Measurements from ENCODE around the gene ZNF217. TPM values are rescaled to one million over a fixed set of nuclear protein-coding genes. Genes with fewer than 3 reads are reported as not detected.
"Not testable (repeated sequence)": the region's sequence is repeated elsewhere in the genome, so short reads cannot be mapped to it uniquely, and the experiment has no call there.

Gene ZNF217
- total and polyA plus RNA-seq, 2 donors (not counting 3 experiments of a cell fraction or from before 2014, with no cell fraction given): 5.8 to 31.7 TPM

- Histone ChIP-seq H4K20me1 (replicated peaks; ENCODE audit: control insufficient read depth, extremely low read depth, insufficient read depth, low read length) (no peaks in the 10 kb centered on the region), H3K79me2 (ENCODE audit: control insufficient read depth, insufficient read depth, low read length) (no peaks in the 10 kb centered on the region), H3K4me1 (ENCODE audit: control insufficient read depth, extremely low read depth, insufficient read depth, low read length) (peaks cover 20% of the 10 kb centered on the region), H3K9me1 (replicated peaks; ENCODE audit: control insufficient read depth, extremely low read depth, insufficient read depth, low read length) (no peaks in the 10 kb centered on the region), H3K4me3 (replicated peaks in 1 of 3; ENCODE audit: insufficient read depth in 1 of 3, low read depth in 1 of 3, low read length in 3 of 3) (no peak overlapping the region), H3K9ac (replicated peaks; ENCODE audit: extremely low read depth, insufficient read depth, low read length) (no peak overlapping the region), H2AFZ (ENCODE audit: low read depth, low read length) (no peak overlapping the region), H3K27ac (ENCODE audit: insufficient read depth, low read depth, low read length) (no peak overlapping the region), H3K4me2 (ENCODE audit: insufficient read depth, low read length) (no peak overlapping the region), H3K9me3 (replicated peaks; ENCODE audit: control insufficient read depth, insufficient read depth, low read length) (no peaks in the 10 kb centered on the region), H3K36me3 (ENCODE audit: control insufficient read depth in 2 of 2, extremely low read depth in 1 of 2, insufficient read depth in 2 of 2, low read length in 2 of 2) (no peaks in the 10 kb centered on the region), H3K27me3 (ENCODE audit: control insufficient read depth in 2 of 2, insufficient read depth in 2 of 2, low read length in 2 of 2) (no peaks in the 10 kb centered on the region)
- ChIA-PET CTCF (interaction anchor here (1.3 kb wide), 1 partner anchor 278 kb away, joined by 3 read pairs; no protein-coding TSS in a partner anchor), POLR2A (no interaction called here)
- BruUV-seq (replicated peaks): no TSS peak
- dilution Hi-C loops (cut with MboI; ENCODE audit: extremely low pct_ligation_motif_present, low sequenced_read_pairs): no loop called here
- intact Hi-C loops (cut with micrococcal nuclease): no loop called here
- DNase-seq (ENCODE audit: low read depth, low spot score) (no peak), FAIRE-seq (no peak)
- TF ChIP-seq FOS (IDR thresholded peaks at IDR 0.05; ENCODE audit: borderline replicate concordance, insufficient read depth, low read length): no peak
- no peak for TF ChIP-seq GATA2 (IDR thresholded peaks at IDR 0.05; ENCODE audit: insufficient read depth, insufficient read length, low read depth, low read length)
- TF ChIP-seq MAX (IDR thresholded peaks at IDR 0.05; ENCODE audit: insufficient read depth, insufficient read length): no peak
- no peak for TF ChIP-seq POLR2AphosphoS5 (IDR thresholded peaks at IDR 0.05; ENCODE audit: insufficient read depth, low read depth, low read length)
- TF ChIP-seq JUN (IDR thresholded peaks at IDR 0.05; ENCODE audit: borderline replicate concordance, insufficient read depth, insufficient read length, low read depth): no peak
- TF ChIP-seq MYC (IDR thresholded peaks at IDR 0.05; ENCODE audit: low read depth, low read length): no peak
- no peak for TF ChIP-seq POLR2A (IDR thresholded peaks at IDR 0.05; ENCODE audit: low read depth, low read length)
- TF ChIP-seq EZH2 (IDR thresholded peaks at IDR 0.05; ENCODE audit: borderline replicate concordance, low read depth, low read length, severe bottlenecking): no peak
- TF ChIP-seq CTCF (IDR thresholded peaks at IDR 0.05; ENCODE audit: extremely low read depth in 1 of 2, insufficient read depth in 1 of 2, low read depth in 1 of 2, low read length in 2 of 2): no peak
Measured at GRCh38 chr20:53639128-53639527, 45.5 kb upstream of the ZNF217 start.

- CTCF ChIA-PET: interaction anchor here (1.1 kb wide), 1 partner anchor 16 kb away, joined by 3 read pairs; no protein-coding TSS in a partner anchor
- H3K27me3 ChIP-seq (ENCODE audit: control insufficient read depth in 2 of 2, insufficient read depth in 2 of 2, low read length in 2 of 2); BruUV-seq (replicated peaks); H3K9me3 ChIP-seq (replicated peaks; ENCODE audit: control insufficient read depth, insufficient read depth, low read length); H3K4me2 ChIP-seq (ENCODE audit: insufficient read depth, low read length); H4K20me1 ChIP-seq (replicated peaks; ENCODE audit: control insufficient read depth, extremely low read depth, insufficient read depth, low read length); H3K9ac ChIP-seq (replicated peaks; ENCODE audit: extremely low read depth, insufficient read depth, low read length); H2AFZ ChIP-seq (ENCODE audit: low read depth, low read length); H3K27ac ChIP-seq (ENCODE audit: insufficient read depth, low read depth, low read length); H3K4me1 ChIP-seq (ENCODE audit: control insufficient read depth, extremely low read depth, insufficient read depth, low read length); dilution Hi-C loops (cut with MboI; ENCODE audit: extremely low pct_ligation_motif_present, low sequenced_read_pairs); H3K9me1 ChIP-seq (replicated peaks; ENCODE audit: control insufficient read depth, extremely low read depth, insufficient read depth, low read length); FAIRE-seq; DNase-seq (ENCODE audit: low read depth, low spot score); H3K36me3 ChIP-seq (ENCODE audit: control insufficient read depth in 2 of 2, extremely low read depth in 1 of 2, insufficient read depth in 2 of 2, low read length in 2 of 2); H3K79me2 ChIP-seq (ENCODE audit: control insufficient read depth, insufficient read depth, low read length); POLR2A ChIA-PET; H3K4me3 ChIP-seq (replicated peaks in 1 of 3; ENCODE audit: insufficient read depth in 1 of 3, low read depth in 1 of 3, low read length in 3 of 3); intact Hi-C loops (cut with micrococcal nuclease): not testable (repeated sequence)
Measured at GRCh38 chr20:53637310-53637709, 43.7 kb upstream of the ZNF217 start.

Data from endothelial cell of umbilical vein (primary cell).